DOHH2 (cell line): ENCODE measurements around the gene CATSPERB.

ENCODE experiments used
- CTCF ChIP-seq: fragments of 200-600 bp; sonication (generic); IDR thresholded peaks from one replicate; pipeline ENCODE4 v1.5.1; 2014; ENCODE audit warnings: antibody characterized with exemption, mild to moderate bottlenecking, low read depth, low read length; ENCODE audit not compliant: poor library complexity, severe bottlenecking
- EZH2phosphoT487 ChIP-seq: fragments of 200-600 bp; sonication (generic); IDR thresholded peaks from 2 replicates; pipeline ENCODE4 v1.6.1; 2017; ENCODE audit warnings: borderline replicate concordance, mild to moderate bottlenecking, antibody characterized with exemption, low read length, moderate library complexity, mixed read lengths

- no peak for TF ChIP-seq CTCF
- no peak for TF ChIP-seq EZH2phosphoT487
Observed at GRCh38 chr14:91575469-91576208, 156.2 kb downstream of the CATSPERB start.
